SK-N-SH (cell line): ENCODE results near the gene BNC2.

Experiments
- EP300 ChIP-seq, 2 experiments: IDR thresholded peaks; 2 replicates each; pipeline versions ENCODE4 v1.4.0 to v1.6.1; 2012; ENCODE audit warnings: borderline replicate concordance in 1 of 2, low read depth in 1 of 2, low read length in 1 of 2
- GABPA ChIP-seq: IDR thresholded peaks from 2 replicates; pipeline ENCODE4 v1.4.0; 2012; ENCODE audit warnings: low read depth, mild to moderate bottlenecking
- JUND ChIP-seq: IDR thresholded peaks from 2 replicates; pipeline ENCODE4 v1.4.0; 2012
- POLR2AphosphoS5 ChIP-seq: IDR thresholded peaks from 2 replicates; pipeline ENCODE4 v1.6.1; 2012; ENCODE audit warnings: low read depth, low read length
- RAD21 ChIP-seq: IDR thresholded peaks from 2 replicates; pipeline ENCODE4 v1.6.1; 2012; ENCODE audit warnings: mild to moderate bottlenecking, low read length
- RCOR1 ChIP-seq: fragments of 150-350 bp; IDR thresholded peaks from 2 replicates; pipeline ENCODE4 v1.6.1; 2017; ENCODE audit warnings: antibody characterized with exemption, low read length
- RFX5 ChIP-seq: IDR thresholded peaks from 2 replicates; pipeline ENCODE4 v1.6.1; 2012; ENCODE audit warnings: mild to moderate bottlenecking, improper control_type of control experiment, low read length
- TAF1 ChIP-seq: IDR thresholded peaks from 2 replicates; pipeline ENCODE4 v1.6.1; 2012; ENCODE audit warnings: low read depth, mild to moderate bottlenecking, low read length, moderate library complexity, borderline replicate concordance
- YY1 ChIP-seq: IDR thresholded peaks from 2 replicates; pipeline ENCODE4 v1.4.0; 2012; ENCODE audit warnings: low read depth, mild to moderate bottlenecking
- TF ChIP-seq, protein P1 (sequence below): fragments of 200-600 bp; sonication (generic); IDR thresholded peaks from 2 replicates; pipeline ENCODE4 v1.6.1; 2017; ENCODE audit warnings: antibody characterized with exemption, mild to moderate bottlenecking, moderate library complexity
- TF ChIP-seq, protein P2 (sequence below): fragments of 150-350 bp; IDR thresholded peaks from 2 replicates; pipeline ENCODE4 v1.6.1; 2017; ENCODE audit warnings: antibody characterized with exemption, low read length, low read depth, borderline replicate concordance

DNA sequence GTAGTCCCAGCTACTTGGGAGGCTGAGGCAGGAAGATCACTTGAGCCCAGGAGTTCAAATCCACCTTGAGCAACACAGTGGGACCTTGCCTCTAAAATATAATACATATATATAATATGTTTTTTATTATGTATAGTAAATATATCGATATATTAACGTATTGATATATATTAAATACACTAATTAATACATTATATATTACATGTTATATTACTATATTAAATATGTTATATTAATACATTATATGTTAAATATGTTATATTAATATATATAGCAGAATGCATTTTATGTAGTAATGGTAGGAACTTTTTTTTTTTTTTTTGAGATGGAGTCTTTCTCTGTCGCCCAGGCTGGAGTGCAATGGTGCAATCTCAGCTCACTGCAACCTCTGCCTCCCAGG lies 18.1 kb upstream of the BNC2 start:
- no peak for TF ChIP-seq JUND
- TF ChIP-seq, protein P1, sequence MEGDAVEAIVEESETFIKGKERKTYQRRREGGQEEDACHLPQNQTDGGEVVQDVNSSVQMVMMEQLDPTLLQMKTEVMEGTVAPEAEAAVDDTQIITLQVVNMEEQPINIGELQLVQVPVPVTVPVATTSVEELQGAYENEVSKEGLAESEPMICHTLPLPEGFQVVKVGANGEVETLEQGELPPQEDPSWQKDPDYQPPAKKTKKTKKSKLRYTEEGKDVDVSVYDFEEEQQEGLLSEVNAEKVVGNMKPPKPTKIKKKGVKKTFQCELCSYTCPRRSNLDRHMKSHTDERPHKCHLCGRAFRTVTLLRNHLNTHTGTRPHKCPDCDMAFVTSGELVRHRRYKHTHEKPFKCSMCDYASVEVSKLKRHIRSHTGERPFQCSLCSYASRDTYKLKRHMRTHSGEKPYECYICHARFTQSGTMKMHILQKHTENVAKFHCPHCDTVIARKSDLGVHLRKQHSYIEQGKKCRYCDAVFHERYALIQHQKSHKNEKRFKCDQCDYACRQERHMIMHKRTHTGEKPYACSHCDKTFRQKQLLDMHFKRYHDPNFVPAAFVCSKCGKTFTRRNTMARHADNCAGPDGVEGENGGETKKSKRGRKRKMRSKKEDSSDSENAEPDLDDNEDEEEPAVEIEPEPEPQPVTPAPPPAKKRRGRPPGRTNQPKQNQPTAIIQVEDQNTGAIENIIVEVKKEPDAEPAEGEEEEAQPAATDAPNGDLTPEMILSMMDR = no peak
- no peak for TF ChIP-seq RFX5
- no peak for TF ChIP-seq TAF1
- TF ChIP-seq GABPA = no peak
- TF ChIP-seq, protein P2, sequence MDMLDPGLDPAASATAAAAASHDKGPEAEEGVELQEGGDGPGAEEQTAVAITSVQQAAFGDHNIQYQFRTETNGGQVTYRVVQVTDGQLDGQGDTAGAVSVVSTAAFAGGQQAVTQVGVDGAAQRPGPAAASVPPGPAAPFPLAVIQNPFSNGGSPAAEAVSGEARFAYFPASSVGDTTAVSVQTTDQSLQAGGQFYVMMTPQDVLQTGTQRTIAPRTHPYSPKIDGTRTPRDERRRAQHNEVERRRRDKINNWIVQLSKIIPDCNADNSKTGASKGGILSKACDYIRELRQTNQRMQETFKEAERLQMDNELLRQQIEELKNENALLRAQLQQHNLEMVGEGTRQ = no peak
- no peak for TF ChIP-seq RAD21
- TF ChIP-seq YY1 = no peak
- no peak for TF ChIP-seq POLR2AphosphoS5
- no peak for TF ChIP-seq EP300 (IDR thresholded peaks at IDR 0.05; ENCODE audit: borderline replicate concordance in 1 of 2, low read depth in 1 of 2, low read length in 1 of 2)
- no peak for TF ChIP-seq RCOR1
